Putamen (tissue), 1 donor: ENCODE data around the gene DPP3.

Source experiments
- DNase-seq: peaks from one replicate; pipeline ENCODE4 v3.0.0-alpha.2; 2016; ENCODE audit warnings: low spot score

DPP3 gene

DNA sequence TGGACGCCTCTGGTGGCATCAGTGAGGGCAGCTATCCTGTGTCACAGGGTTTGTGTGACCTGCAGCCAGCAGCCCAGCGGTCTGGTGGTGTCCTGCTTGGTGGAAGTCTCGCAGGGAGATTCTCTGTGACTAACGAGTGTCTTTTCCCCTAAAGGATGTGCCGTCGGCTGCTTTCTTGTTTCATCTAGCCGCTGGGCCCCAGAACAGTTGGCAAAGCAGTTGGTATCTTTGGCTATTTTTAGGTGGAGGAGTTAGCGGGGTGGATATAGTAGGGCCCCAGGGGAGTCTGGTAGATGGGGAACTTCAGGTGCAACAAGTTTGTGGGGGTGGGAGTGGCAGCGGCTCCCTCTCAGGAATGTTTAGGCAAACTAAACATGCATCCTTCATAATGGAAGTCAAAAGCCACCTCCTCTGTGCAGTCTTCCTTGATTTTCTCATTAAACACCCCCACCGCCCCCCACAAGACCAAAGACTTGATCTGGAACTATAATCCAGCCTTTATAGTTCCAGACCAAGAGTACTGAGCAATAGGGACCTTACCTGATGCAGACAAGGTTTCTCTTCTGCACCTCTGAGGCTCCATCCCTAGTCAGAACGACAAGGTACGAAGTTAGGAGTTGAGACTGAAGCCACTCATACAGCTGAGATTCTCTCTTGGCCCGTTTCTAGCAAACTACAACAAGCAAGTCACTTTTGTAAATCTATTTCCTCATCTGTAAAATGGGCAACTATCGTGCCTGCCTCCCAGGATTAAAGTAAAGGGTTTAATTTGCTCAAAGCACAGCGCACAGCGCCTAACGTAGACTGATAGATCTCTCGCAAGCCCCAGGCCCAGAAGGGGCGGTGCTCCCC, 14.6 kb upstream of the DPP3 start:
- no peak for DNase-seq

DNA sequence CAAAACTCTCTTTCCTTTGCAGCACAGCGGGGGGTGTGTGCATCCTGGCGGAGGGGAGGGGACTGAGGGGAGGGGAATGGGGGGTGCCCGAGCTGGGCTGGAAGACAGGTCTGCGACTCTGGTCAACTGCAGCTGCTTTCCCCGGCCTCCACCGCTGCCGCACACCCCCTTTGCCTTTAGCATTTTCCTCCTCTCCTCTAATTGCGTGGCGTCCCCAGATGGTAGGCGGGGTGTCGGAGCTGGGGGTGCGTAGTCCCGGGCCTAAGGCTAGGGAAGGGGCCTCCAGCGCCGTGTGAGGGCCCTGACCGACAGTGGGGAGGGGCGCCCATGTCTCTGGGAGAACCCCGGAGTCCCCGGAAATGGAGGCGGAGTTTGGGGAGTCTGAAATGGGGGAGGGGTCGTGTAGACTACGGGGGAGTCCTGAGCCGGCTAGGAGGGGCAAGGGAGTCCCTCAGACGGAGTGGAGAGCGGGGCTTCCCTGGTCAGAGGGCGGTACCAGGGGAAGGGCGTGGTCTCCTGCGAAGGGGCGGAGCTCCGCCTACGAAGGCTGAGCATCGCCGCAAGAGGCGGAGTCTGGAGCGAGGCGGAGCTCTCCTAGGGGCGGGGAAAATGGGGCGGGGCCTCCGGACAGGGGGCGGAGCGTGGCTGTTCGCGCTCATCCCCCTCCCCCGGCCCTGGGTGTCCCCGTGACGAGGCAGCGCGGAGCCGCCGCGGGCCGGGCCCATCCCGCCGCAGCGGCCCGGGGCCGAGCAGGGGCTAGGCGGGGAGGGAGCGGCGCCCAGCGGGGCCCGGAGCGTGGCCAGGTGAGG, 13.8 kb upstream of the DPP3 start, which contains the start of gene PELI3:
Gene PELI3, plus strand, starts transcription at position 681 of the 809 bp plus-strand sequence. CDS start 1,224 bp downstream, outside the sequence.
- peak; percentile 93 for DNase-seq

DNA sequence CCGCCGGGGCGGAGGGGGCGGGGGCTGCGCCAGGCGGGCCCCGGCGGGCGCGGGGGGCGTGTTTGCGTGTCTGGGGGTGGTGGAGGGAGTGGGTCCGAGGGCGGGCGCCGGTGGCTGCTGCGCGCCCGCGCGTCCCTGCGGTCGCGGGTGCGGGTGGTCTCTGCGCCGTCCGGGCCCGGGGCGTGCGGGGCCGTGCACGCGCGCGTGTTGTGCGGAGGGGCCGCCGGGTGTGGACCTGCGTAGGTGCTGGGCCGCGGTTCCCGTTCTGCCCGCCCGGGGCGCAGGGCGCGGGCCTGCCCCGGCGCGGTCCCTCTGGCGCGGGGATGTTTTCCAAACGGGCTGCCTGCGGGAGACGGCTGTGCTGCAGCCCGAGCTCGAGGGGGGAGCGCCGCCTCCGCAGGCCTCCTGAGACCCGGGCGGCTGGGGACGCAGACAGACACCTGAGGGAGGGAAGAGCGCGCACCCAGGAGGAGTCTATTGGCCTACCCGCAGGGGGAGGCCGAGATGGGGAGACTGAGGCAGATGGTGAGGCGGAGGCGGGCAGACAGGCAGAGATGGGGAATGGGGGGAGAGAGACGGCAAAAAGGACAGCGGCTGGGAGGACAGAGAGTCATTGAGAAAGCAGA, 13.1 kb upstream of the DPP3 start:
- DNase-seq, result peak; percentile 39

DNA sequence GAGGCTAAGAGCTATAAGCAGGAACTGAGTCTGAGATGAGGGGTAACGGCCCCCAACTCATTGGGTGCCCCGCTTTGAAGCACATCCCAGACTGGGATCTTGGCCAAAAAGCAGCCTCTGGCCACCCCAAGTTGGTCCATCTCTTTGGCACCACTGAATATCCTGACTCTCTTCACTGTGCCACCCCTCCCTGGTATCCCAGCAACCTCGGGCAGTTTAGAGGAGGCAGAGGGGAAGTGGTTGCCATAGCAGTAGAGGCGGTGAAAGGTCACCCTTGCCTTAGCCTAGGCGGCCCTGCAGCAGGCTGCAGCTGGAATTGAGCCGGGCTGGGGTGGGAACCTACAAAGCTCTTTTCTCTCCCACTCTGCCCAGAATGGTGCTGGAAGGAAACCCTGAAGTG, 12.5 kb upstream of the DPP3 start:
- no peak for DNase-seq

DNA sequence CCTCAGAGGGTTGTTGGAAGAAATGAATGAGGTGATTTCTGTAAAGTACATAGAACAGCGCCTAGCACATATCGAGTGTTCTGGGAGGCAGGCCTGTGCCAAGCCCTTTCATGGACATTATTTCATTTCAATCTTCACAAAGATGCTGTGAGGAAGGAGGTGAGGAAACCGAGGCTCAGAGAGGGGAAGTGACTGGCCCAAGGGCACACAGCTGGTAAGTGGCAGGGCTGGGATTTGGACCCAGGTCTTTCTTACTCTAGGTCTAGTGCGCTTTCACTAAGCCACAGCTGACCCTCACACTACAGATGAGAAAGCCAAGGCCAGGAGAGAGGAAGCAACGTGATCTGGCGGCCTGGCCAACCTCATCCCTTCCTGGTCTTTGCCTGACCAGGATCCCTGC, 11.5 kb upstream of the DPP3 start:
- no peak for DNase-seq

DNA sequence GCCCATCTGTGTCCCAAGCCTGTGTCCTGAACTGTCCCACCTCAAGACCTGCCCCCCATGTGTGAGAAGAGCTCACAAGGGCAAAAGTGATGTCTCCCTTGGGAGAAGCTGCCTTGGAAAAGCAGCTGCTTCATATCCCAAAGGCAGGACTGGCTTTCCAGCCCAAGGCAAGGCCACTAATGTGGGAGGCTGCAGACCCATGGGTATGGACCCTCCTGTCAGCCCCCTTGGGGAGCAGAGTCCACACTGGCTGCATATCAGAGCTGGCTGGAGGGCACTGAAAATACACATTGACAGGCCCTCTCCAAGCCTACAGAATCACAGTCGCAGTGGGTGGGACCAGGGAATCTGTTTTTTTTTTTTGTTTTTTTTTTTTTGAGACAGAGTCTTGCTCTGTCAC, 10.8 kb upstream of the DPP3 start:
- no peak for DNase-seq

DNA sequence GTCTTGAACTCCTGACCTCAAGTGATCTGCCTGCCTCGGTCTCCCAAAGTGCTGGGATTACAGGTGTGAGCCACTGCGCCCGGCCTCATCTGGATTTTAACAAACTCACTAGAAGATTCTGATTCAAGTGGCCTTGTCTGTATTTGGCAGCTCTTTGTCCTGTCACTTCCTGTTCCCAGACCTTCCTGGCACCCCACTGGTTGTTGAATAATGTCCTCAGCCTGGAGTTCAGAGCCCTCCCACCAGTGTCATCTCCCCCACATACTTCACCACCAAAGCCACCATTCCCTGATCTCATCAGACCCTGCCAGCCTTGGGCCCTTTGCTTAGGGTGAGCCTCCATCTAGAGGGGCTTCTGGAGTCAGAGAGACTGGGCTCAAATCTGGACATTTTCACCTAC, 10.2 kb upstream of the DPP3 start:
- DNase-seq, result no peak

DNA sequence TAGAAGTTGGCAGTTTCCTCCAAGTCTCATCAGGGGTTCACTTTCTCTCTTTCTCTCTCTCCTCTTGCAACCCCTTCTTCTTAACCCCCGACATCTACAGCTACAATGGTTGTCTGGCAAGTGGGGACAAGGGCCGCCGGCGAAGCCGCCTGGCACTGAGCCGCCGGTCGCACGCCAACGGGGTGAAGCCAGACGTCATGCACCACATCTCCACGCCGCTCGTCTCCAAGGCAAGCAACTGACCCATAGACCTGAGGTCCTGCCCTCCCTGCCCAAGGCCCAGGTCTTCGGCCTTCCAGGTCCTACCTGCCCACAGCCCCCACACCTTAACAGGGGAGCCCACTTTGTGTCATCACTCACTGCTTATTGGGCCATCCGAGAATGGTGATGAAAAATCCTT, 9.1 kb upstream of the DPP3 start:
- no peak for DNase-seq

DNA sequence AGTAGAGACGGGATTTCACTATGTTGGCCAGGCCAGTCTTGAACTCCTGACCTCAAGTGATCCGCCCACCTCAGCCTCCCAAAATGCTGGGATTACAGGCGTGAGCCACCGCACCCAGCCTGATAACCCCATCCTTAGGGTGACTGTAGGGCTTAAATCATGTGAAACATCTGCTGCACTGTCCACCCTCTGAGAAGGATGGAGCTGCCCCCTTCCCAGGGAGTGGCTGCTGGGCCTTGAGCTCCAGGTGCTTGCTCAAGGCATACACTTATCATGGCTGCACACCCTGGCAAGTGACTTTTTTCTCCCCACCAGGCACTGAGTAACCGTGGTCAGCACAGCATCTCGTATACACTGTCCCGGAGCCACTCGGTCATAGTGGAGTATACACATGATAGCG, 8.2 kb upstream of the DPP3 start:
- no peak for DNase-seq

DNA sequence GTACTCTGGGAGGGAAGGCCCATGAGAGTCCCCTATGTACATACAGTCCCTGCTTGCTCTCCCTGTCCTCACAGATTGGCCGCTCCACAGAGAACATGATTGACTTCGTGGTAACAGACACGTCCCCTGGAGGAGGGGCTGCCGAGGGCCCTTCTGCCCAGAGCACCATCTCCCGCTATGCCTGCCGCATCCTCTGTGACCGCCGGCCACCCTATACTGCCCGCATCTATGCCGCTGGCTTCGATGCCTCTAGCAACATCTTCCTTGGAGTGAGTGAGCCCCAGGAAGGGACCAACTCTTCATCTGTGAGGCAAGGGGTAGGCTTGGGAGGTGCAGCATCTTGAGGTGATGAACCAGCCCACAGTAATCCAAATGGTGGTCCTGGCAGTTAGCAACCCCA, 7.1 kb upstream of the DPP3 start:
- DNase-seq, result no peak

DNA sequence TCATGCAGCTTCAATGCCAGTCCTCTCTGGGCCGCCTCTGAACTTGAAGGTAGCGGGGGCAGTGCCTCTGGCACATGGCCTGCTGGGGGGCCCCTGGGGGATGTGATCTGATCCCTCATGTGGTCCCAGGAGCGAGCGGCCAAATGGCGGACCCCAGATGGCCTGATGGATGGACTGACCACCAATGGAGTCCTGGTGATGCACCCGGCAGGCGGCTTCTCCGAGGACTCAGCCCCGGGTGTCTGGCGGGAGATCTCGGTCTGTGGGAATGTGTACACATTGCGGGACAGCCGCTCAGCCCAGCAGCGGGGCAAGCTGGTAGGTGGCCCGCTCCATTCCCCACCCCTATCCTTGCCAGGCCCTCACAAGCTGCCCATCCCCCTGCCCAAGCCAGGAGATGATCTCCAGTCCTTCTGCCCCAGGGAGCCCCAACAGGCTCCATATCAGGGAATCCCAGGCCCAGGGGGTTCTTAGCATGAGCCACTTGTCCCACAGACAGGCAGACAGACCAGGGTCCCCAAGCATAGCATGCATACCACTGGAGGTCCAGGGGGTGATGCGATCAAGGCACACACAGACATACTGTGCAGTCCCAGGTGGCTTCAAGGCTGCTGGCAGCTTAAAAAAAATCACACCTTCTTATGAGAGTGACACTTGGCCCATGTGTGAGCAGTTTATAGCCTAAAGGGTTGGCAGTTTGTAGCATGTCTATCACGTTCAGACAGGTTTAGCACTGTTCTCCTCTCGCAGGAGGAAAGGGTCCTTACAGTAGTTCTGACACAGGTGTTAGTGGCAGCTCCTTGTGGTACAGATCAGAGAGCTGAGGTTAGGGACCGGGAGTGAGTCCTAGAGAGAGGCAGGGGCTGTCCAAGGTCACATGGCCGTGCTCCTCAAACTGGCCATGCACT, 6.4 kb upstream of the DPP3 start:
- no peak for DNase-seq

DNA sequence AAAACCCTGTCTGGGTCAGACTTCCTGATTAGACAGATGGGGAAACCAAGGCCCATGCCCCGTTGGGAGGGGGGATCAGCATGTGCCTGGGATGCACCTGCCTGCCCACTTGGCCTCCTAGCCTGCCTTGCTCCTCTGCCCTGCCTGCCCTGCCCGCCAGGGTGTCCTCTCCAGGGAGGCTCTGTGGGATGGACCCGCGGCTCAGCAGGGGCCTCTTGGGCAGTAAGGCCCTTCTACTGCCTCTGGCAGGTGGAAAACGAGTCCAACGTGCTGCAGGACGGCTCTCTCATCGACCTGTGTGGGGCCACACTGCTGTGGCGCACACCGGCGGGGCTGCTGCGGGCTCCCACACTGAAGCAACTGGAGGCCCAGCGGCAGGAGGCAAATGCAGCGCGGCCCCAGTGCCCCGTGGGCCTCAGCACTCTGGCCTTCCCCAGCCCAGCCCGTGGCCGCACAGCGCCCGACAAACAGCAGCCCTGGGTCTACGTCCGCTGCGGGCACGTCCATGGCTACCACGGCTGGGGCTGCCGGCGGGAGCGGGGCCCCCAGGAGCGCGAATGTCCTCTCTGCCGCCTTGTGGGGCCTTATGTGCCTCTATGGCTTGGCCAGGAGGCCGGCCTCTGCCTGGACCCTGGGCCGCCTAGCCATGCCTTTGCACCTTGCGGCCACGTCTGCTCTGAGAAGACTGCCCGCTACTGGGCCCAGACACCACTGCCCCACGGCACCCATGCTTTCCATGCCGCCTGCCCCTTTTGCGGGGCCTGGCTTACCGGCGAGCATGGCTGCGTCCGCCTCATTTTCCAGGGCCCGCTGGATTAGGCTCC, 4.7 kb upstream of the DPP3 start:
- no peak for DNase-seq

DNA sequence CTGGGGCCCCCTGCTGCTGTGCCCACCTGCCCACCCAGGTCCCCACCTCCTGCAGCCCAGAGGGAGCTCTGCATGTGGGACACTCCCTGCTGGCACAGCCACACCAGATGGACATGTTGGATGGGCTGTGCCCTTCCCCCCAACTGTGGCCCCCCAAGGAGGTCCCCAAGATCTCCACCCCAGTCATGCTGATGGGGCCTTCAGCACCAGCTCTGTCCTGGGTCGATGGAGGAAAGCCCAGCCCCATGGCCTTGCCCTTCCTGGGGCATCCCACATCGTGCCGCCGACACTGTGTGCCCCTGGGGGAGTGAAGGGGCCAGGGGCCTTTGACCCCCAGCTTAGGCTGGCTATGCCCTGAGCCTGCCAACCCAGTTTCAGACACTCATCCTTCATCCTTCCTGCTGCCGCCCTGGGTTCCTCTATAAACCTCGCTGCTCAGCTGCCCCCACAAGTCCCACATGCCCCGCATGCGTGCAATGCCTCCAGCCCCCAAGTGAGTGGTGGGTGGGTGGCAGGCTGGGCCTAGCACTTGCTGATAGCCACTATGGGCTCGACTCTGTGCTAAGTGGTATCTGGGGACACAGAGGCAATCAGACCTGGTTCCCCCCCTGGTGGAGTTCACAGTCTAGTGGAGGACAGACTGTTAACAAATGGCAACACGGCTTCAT, 3.9 kb upstream of the DPP3 start:
- no peak for DNase-seq

DNA sequence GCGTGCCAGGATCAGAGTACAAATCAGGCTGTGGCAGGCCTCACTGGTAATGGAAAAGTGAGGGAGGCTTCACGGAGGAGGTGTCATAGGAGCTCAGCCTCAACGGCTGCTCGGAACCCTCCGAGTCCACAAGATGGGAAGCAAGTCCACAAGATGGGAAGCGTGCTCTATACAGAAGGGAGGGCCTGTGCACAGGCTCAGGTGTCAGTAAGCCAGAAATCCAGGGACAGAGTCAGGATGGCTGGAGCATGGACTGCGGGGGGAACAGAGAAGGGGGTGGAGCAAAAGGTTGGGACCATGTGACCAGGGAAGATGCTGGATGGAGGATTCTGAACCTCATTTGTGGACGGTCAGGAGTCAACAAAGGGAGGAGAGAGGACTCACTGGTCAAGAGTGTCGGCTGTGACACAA, 3.4 kb upstream of the DPP3 start:
- no peak for DNase-seq

DNA sequence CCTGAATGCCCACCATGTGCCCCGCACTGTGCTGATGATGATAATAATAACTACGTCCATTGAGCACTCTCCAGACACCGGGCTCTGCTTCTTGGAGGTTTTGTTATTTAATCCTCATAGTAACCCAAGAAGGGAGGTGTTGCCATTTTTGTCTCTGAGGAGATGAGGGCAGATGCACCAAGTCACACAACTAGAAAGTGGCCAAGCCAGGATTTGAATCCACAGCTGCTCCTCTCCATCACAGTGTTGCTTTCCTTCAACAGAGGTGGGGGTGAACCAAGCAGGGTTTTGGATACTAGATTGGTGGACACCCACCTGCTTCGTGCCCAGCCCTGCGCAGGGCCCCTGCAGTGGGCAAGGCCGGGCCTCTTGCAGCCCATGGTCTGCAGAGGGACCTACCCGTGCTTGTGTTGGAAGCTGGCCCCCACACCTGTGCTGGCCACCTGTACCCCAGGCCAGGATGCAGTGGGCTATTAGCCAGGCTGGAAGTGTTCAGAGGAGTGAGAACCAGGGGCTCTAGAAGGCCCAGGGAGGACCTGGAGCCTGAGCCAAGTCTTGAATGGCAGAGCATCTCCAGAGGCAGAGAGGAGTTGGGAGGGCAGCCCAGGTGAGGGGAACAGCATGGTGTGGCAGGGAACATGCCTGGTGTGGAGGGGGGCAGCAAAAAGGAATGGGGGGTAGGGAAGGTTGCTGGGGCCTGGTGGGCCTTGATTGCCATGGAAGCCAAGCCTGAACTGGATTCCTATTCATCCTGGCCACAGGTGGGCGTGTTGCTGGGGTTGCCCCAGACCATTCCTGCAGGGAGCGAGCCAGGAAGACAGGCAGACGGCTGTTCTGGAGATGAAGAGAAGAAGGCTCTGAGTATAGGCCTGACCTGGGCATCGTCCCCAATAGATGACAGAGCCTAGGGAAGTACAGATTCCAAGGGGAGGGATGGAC, 2.7 kb upstream of the DPP3 start:
- DNase-seq, result no peak

DNA sequence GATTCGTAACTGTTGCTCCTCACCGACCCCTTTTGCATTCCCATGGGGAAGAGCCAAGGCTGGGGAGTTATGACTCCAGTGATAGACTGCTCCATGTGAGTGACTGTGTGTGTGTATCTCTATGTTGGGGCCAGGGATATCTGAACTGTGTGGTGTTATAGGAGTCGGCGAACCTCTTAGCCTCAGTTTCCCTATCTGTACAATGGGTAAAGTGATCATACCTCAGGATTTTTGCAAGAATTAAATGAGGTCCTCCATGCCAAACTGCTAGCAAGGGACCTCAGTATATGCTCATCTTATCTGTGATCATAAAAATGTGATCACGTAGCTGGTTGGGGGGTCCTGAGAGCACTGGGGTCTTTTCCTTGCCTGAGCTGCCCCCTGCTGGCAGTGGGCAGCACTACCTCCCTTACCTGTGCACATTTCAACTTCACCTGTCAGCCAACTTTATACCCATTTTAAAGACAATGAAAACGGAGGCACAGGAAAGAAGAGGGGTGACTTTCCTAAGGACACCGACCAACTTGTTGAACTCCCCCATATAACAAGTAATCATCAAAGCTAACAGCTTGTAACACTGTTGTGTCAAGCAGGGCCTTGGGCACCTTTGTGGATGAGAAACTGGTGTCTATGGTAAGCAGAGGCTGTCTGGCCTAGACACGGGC, 1.4 kb upstream of the DPP3 start:
- no peak for DNase-seq

DNA sequence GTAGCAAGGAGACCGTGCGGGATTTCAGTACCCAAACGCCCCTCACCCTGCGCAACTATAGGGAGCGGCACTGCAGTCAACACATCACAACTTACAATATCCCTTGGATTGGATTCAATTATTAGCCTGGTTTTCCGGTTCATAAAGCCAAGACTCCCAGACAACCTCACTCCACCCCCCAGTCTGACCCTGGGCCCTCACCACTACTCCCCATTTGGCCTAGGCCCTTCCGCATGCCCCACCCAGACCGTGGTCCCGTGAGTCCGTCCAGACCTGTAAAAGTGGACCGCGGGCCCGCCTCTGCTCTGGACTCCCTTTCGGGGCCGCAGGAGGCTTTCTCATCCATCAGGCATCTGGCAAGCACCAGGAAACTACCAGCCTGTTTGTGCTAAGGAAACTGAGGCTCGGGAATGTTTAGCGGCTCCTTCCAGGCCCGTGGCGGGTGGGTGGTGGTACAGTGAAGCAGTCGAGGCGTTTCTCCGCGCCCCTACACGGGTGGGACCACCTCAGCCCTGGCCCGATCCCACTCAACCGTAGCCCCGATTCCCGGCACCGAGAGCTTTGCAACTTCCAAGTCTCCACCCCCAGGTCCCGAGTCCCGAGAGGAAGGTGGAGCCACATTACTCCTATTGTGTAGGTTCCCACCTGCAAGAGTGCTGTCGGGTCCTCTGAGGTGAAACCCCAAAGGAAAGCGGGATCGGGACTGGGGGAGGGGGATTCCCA, 679 bp upstream of the DPP3 start:
- no peak for DNase-seq

DNA sequence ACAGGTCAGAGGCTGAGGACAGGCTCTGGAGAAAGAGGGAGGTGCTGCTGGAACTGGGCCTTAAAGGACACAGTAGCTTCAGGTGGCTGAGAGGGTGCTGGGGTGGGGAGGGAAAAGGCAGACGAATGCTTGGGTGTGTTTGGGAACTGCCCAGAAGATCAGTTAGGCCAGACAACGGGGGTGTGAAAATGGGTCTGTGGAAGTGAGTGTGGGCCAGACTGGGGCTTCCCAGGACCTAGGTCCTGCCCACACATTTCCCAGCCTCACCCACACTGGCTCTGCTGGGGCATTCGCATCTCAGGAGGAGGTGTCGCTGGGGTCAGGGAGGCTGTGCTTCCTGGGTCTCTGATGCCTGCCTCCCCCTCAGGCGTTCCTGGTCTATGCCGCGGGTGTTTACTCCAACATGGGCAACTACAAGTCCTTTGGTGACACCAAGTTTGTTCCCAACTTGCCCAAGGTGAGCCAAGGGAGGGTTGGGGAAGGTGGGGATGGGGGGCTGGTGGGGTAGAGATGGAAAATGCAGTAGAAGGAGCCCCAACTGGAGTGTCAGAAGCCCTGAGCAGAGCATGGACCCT, 4.7 kb downstream of the DPP3 start:
- no peak for DNase-seq
